ENCODE data around the gene RFX1. TPM values are rescaled to one million over a fixed set of nuclear protein-coding genes. Genes with fewer than 3 reads are reported as not detected.
A peak's percentile ranks its signal among the peaks of the same experiment; 100 is the strongest.
"Not testable (repeated sequence)": the region's sequence is repeated elsewhere in the genome, so short reads cannot be mapped to it uniquely, and the experiment has no call there.

RFX1 gene
- total RNA-seq, 1 donor from 2014 or later: 1.7 TPM

- DNase-seq: not testable (repeated sequence)
Measured at GRCh38 chr19:14026652-14027192, 20.6 kb upstream of the RFX1 start.

GRCh38 chr19:14023404-14024235, 17.5 kb upstream of the RFX1 start:
- no peak for DNase-seq

- DNase-seq: no peak
Measured at GRCh38 chr19:14022469-14022868, 16.3 kb upstream of the RFX1 start.

GRCh38 chr19:14021474-14021873, 15.4 kb upstream of the RFX1 start:
- no peak for DNase-seq

DNA sequence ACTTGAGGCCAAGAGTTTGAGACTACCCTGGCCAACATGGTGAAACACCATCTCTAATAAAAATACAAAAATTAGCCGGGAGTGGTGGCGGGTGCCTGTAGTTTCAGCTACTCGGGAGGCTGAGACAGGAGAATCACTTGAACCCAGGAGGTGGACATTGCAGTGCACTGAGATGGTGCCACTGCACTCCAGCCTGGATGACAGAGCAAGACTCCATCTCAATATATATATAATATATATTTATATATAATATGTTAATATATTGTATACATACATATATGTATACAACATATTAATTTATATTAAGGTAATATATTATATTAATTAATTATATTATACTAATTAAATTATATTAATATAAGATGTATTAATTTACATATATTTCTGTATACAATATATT, 13.6 kb upstream of the RFX1 start:
- DNase-seq: not testable (repeated sequence)

- no peak for DNase-seq
Measured at GRCh38 chr19:14019100-14019499, 13.0 kb upstream of the RFX1 start.

DNA sequence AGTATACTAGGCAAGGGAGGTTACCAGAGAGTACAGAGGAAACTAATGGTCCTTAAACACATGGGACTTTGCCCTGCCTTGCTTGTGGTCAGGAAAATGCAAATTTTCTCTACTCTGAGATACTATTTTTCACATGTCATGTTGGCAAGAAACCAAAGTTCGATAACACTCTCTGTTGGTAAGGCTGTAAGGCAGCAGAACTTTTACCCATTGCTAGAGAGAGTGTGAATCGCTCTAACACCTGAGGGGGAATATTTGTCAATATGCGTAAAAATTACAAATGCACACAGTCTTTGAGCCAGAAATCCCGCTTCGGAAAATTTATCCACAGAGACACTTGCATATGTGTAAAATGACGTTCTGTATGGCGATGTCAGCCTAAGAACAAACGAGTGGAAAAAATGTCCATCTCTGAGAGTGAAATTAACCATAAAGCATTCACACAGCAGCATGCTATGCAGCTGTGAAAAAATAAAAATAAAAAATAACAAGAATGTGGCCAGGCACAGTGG, 9.5 kb upstream of the RFX1 start:
- no peak for DNase-seq

GRCh38 chr19:14012378-14012915, 6.3 kb upstream of the RFX1 start:
- DNase-seq: no peak

- no peak for DNase-seq
Measured at GRCh38 chr19:14006766-14007562, 844 bp upstream of the RFX1 start.

GRCh38 chr19:14005349-14006084, 603 bp downstream of the RFX1 start:
- DNase-seq: peak; percentile 73

DNA sequence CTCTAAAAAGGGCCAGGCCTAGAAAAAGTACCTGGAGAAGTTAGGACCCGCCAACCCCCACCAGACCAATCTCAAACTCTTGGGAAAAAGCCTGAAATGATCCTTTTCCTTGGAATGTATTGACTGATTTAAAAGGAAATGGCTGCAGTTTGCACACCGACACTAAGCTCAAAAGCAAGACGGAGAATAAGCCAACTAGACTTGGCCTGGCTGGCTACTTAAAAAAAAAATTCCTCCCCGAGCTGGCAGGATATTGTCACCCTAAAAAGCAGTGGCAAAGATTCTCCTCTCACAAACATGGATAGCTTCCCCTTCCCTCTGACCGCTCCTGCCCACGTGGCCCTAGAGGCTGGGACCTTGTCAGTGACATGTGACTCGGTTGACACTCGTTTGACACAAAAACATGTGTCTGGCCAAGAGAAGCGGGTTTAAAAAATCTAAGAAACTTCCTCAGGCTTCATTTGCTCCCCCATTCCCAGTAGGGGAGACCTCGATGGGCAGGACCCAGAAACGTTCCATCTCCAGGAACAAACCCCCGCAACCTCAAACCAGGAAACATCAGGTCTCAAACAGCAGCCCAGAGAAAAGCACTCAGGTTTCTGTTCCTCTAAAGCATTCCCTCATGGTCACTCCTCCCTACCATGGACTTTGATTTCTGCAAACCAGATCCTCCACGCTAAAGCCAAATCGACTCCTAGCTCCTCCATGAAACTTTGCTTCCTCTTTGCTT, 1.3 kb downstream of the RFX1 start:
- DNase-seq: peak; percentile 33

DNA sequence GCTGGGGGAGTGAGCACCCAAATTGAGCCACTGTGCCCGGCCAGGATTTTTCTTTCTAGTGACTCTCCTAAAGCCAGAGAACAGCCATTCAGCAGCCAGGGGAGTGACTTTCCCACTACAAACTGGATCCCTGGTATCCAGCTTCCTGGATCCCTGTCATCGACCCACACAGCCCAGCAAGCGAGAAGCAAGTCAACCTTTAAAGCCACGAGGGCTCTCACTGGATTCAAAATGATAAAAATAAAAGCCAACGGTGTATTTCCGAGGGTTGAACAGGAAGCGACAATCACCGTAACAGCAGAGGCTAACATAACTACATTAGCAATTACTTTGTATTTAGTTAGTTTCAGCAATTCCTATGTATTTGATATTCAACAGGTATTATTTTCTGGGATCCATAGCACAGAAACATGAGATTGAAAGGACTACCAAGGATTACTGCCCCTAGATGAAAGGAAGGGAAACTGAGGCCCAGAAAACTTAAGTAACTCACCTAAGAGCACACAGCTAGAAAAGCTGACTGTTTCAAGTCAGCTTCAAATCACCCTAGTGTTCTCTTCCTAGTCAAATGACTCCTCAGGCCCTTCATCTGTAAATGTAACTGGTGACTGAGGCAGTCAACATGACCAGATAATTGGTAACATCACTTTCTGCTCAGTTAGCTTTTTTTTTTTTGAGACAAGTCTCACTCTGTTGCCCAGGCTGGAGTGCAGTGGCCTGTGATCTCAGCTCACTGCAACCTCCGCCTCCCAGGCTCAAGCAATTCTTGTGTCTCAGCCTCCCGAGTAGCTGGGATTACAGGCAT, 2.7 kb downstream of the RFX1 start:
- no peak for DNase-seq

- DNase-seq: no peak
Measured at GRCh38 chr19:14002571-14003250, 3.4 kb downstream of the RFX1 start.

- no peak for DNase-seq
Measured at GRCh38 chr19:14000691-14001375, 5.3 kb downstream of the RFX1 start.

DNA sequence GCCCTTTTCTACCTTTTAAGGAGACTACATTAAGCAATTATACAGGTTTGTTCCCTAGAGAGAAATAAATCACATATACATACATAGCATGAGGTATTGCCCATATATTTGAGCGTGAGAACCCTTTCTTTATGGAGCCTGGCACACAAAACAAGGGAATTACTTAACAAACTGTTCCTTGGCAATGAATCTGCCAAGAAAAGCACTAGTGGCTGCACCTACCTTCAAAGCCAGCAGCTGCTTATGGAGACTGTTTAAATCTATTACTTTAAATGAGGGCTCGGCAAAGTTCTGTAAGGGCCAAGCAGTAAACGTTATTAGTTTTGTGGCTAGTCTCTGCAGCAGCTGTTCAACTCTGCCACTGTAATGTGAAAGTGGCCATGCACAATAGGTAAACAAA, 7.0 kb downstream of the RFX1 start:
- no peak for DNase-seq

DNA sequence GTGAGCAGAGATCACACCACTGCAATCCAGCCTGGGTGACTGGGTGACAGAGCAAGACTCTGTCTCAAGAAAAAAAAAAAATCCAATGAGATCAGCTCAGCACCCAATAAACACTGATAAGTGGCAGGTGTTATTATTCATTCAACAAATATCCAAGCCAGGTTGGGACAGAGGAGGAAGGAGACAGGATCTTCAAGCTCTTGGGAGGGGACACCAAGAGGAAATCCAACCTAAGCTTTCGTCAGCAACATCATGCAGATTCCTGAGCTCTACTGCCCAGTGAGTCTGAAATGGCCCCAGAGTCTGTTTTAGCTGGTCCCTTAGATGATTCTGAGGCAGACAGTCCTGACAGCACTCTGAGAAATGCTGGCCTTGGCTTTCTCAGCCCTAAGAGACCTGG, 7.7 kb downstream of the RFX1 start:
- DNase-seq: no peak

GRCh38 chr19:13997631-13997962, 8.5 kb downstream of the RFX1 start:
- no peak for DNase-seq

DNA sequence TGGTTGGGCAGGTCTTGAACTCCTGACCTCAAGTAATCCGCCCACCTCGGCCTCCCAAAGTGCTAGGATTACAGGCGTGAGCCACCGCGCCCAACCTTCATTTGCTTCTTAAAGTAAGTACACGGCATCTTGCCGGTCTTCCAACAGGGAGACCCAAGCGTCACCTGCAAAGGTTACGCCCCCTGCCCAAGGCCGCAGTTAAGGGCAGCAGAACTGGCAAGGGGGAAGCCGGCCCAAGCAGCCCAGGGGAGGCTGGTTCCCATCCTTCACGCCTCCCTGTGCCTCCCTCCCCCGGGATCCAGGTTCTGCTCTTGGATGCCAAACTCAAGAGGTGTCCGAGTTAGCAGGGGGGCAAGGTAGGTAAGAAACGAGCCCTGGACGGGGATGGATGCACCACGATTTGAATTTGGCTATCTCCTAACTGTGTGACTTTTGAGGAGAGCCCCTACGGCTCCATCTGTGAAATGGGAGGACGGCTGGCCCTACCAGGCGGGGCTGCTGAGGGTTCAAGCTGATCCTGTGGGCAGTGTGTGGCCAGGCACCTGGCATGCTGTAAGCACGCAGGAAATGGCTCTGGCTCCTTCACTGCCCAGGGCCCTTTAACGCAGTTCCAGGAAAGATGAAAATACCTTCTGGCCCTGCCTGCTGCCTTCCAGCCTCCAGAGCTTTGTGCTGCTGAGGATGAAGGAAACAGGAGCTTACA, 9.0 kb downstream of the RFX1 start:
- no peak for DNase-seq

Measured in occipital lobe (tissue), 2 donors.